Neuronal stem cell (in vitro differentiated cells): ENCODE data around the gene ACOT11.

Experiments used
- DNase-seq: peaks from one replicate; pipeline ENCODE4 v3.0.0-alpha.2; 2013; ENCODE audit warnings: low spot score
- H2AFZ ChIP-seq: one replicate; pipeline ENCODE4 v1.6.1; 2013; ENCODE audit warnings: mild to moderate bottlenecking, low read length, inconsistent platforms
- H2AK5ac ChIP-seq: 2 replicates; pipeline ENCODE4 v1.6.1; 2013; ENCODE audit warnings: low read depth, mild to moderate bottlenecking, inconsistent platforms, low read length, moderate library complexity, mixed read lengths
- H2BK120ac ChIP-seq: 2 replicates; pipeline ENCODE4 v1.6.1; 2013; ENCODE audit warnings: low read depth, mild to moderate bottlenecking, inconsistent platforms, low read length, moderate library complexity, mixed read lengths
- H2BK12ac ChIP-seq: one replicate; pipeline ENCODE4 v1.6.1; 2013; ENCODE audit warnings: low read length, inconsistent platforms
- H2BK15ac ChIP-seq: 2 replicates; pipeline ENCODE4 v1.6.1; 2013; ENCODE audit warnings: mild to moderate bottlenecking, low read length, inconsistent platforms, mixed read lengths
- H2BK5ac ChIP-seq: one replicate; pipeline ENCODE4 v1.6.1; 2013; ENCODE audit warnings: inconsistent platforms, mild to moderate bottlenecking, low read length, moderate library complexity
- H3K14ac ChIP-seq: one replicate; pipeline ENCODE4 v1.6.1; 2013; ENCODE audit warnings: low read length, inconsistent platforms
- H3K18ac ChIP-seq: 2 replicates; pipeline ENCODE4 v1.6.1; 2013; ENCODE audit warnings: low read length, inconsistent platforms
- H3K23ac ChIP-seq: 2 replicates; pipeline ENCODE4 v1.6.1; 2013; ENCODE audit warnings: low read depth, mild to moderate bottlenecking, mixed read lengths, low read length, inconsistent platforms; ENCODE audit not compliant: poor library complexity
- H3K27ac ChIP-seq: replicated peaks from 3 replicates; pipeline ENCODE4 v1.5.1; 2013; ENCODE audit warnings: low read length, inconsistent platforms
- H3K27me3 ChIP-seq, 3 experiments: 2 replicates each; pipeline ENCODE4 v1.6.1; 2013; ENCODE audit warnings: low read length in 3 of 3, mild to moderate bottlenecking in 2 of 3, inconsistent platforms in 1 of 3, low read depth in 1 of 3, mixed read lengths in 1 of 3, moderate library complexity in 1 of 3; ENCODE audit not compliant: control insufficient read depth in 3 of 3, insufficient read depth in 3 of 3
- H3K36me3 ChIP-seq, 2 donors: replicated peaks in 1 of 2; 2 replicates each; pipeline ENCODE4 v1.6.1; 2013; ENCODE audit warnings: low read length in 2 of 2; ENCODE audit not compliant: control insufficient read depth in 2 of 2, insufficient read depth in 2 of 2
- H3K4ac ChIP-seq: 2 replicates; pipeline ENCODE4 v1.6.1; 2013; ENCODE audit warnings: inconsistent platforms, mild to moderate bottlenecking, low read length, moderate library complexity
- H3K4me1 ChIP-seq, 2 donors: 1 replicate in 1 of 2; 2 replicates in 1 of 2; pipeline ENCODE4 v1.6.1; 2013; ENCODE audit warnings: low read length in 2 of 2, low read depth in 1 of 2; ENCODE audit not compliant: control insufficient read depth in 2 of 2, insufficient read depth in 1 of 2
- H3K4me2 ChIP-seq: one replicate; pipeline ENCODE4 v1.6.1; 2013; ENCODE audit warnings: mild to moderate bottlenecking, low read length, inconsistent platforms; ENCODE audit not compliant: insufficient read depth, poor library complexity, severe bottlenecking
- H3K4me3 ChIP-seq, 2 donors: 2 replicates each; pipeline ENCODE4 v1.5.1; 2013; ENCODE audit warnings: low read length in 2 of 2, mild to moderate bottlenecking in 2 of 2, inconsistent platforms in 1 of 2, moderate library complexity in 1 of 2
- H3K79me1 ChIP-seq: one replicate; pipeline ENCODE4 v1.6.1; 2013; ENCODE audit warnings: low read depth, mild to moderate bottlenecking, inconsistent platforms, low read length, moderate library complexity
- H3K9ac ChIP-seq: one replicate; pipeline ENCODE4 v1.6.1; 2013; ENCODE audit warnings: mild to moderate bottlenecking, low read depth, low read length, inconsistent platforms; ENCODE audit not compliant: poor library complexity
- H3K9me3 ChIP-seq, 2 donors: replicated peaks in 1 of 2; 2 replicates each; pipeline versions ENCODE3 to v1.6.1; 2013; ENCODE audit warnings: low read length in 2 of 2, mild to moderate bottlenecking in 2 of 2, inconsistent platforms in 1 of 2, low read depth in 1 of 2, mixed read lengths in 1 of 2, moderate library complexity in 1 of 2; ENCODE audit not compliant: control insufficient read depth in 2 of 2, insufficient read depth in 1 of 2
- H4K8ac ChIP-seq: one replicate; pipeline ENCODE4 v1.6.1; 2013; ENCODE audit warnings: low read depth, mild to moderate bottlenecking, inconsistent platforms, low read length, moderate library complexity
- H4K91ac ChIP-seq: one replicate; pipeline ENCODE4 v1.6.1; 2013; ENCODE audit warnings: low read length, low read depth, mild to moderate bottlenecking, inconsistent platforms; ENCODE audit not compliant: poor library complexity
- WGBS, 2 donors: extraction: QIAGEN DNeasy Blood & Tissue Kit; methylation state at CpG; one replicate each; pipeline ENCODE4 v1.1.7; 2013; ENCODE audit warnings: missing lambda C conversion rate in 2 of 2, mixed read lengths in 1 of 2; ENCODE audit not compliant: insufficient read length in 2 of 2, insufficient replicate concordance in 1 of 2; ENCODE audit errors: extremely low coverage in 2 of 2; 5-methylcytosine and 5-hydroxymethylcytosine counted together

The ACOT11 gene

GRCh38 chr1:54542120-54542961 is 5.7 kb upstream of the ACOT11 start:
- peak; percentile 72 for DNase-seq

GRCh38 chr1:54542962-54543539 is 5.0 kb upstream of the ACOT11 start:
- Histone ChIP-seq H2AK5ac (no peak overlapping the region), H2BK15ac (peak overlapping the region; percentile 57), H3K36me3 (no peaks in the 10 kb centered on the region), H3K4ac (no peak overlapping the region), H2BK120ac (peak overlapping the region; percentile 93), H3K9ac (peak overlapping the region; percentile 91), H3K79me1 (no peaks in the 10 kb centered on the region), H4K91ac (peak overlapping the region; percentile 11), H3K23ac (peak overlapping the region; percentile 47), H2BK5ac (no peak overlapping the region), H3K14ac (no peak overlapping the region), H3K27me3 (peaks cover 0 to 36% (median 3%) of the 10 kb centered on the region in 3 experiments), H3K4me1 (peaks cover 13 to 18% of the 10 kb centered on the region in 2 donors), H3K18ac (peak overlapping the region; percentile 99), H4K8ac (no peak overlapping the region), H3K4me2 (peak overlapping the region; percentile 73), H3K27ac (no peak overlapping the region), H3K9me3 (no peaks in the 10 kb centered on the region), H2AFZ (peak overlapping the region; percentile 88), H3K4me3 (peak overlapping the region; percentile 28 to 80), H2BK12ac (peak overlapping the region; percentile 14)
- no peak for DNase-seq
- WGBS, 2 donors, result no CpG with 5 or more reads among the region's 12 CpGs

More at GRCh38 chr1:54542120-54542961, 5.7 kb upstream of the ACOT11 start:
- Histone ChIP-seq H3K18ac (peak overlapping the region; percentile 99), H2AFZ (peak overlapping the region; percentile 88), H4K8ac (no peak overlapping the region), H3K4me1 (peaks cover 13% of the 10 kb centered on the region in 2 donors), H3K36me3 (no peaks in the 10 kb centered on the region), H3K4ac (no peak overlapping the region), H3K23ac (peak overlapping the region; percentile 47), H3K4me2 (peak overlapping the region; percentile 73), H3K9ac (peak overlapping the region; percentile 91), H2BK12ac (peak overlapping the region; percentile 89), H3K79me1 (no peaks in the 10 kb centered on the region), H3K14ac (no peak overlapping the region), H2BK120ac (peak overlapping the region; percentile 93), H3K9me3 (no peaks in the 10 kb centered on the region), H4K91ac (peak overlapping the region; percentile 11), H3K27ac (peak overlapping the region; percentile 67), H3K27me3 (peaks cover 0 to 32% (median 3%) of the 10 kb centered on the region in 3 experiments), H2BK15ac (peak overlapping the region; percentile 57), H2AK5ac (no peak overlapping the region), H3K4me3 (peak overlapping the region; percentile 28 to 80), H2BK5ac (no peak overlapping the region)
- no CpG with 5 or more reads among the region's 61 CpGs for WGBS, 2 donors

- Histone ChIP-seq H3K18ac (peak overlapping the region; percentile 23), H3K14ac (no peak overlapping the region), H3K27ac (no peak overlapping the region), H2BK5ac (no peak overlapping the region), H3K9ac (no peak overlapping the region), H2BK120ac (no peak overlapping the region), H4K91ac (no peak overlapping the region), H3K79me1 (no peaks in the 10 kb centered on the region), H4K8ac (no peak overlapping the region), H2BK12ac (no peak overlapping the region), H2AK5ac (no peak overlapping the region), H3K9me3 (no peaks in the 10 kb centered on the region), H3K27me3 (peaks cover 0 to 40% (median 3%) of the 10 kb centered on the region in 3 experiments), H3K4me1 (peaks cover 13 to 25% of the 10 kb centered on the region in 2 donors), H3K23ac (no peak overlapping the region), H3K4ac (no peak overlapping the region), H3K4me2 (no peak overlapping the region), H3K4me3 (peak overlapping the region in 1 of 2 donors; percentile 2), H2BK15ac (no peak overlapping the region), H3K36me3 (no peaks in the 10 kb centered on the region), H2AFZ (no peak overlapping the region)
- WGBS, 2 donors, result no CpG with 5 or more reads among the region's 13 CpGs
- no peak for DNase-seq
Measured at GRCh38 chr1:54543729-54544496, 4.1 kb upstream of the ACOT11 start.
